Measurements from ENCODE around the gene OTOGL.

The OTOGL gene

DNA sequence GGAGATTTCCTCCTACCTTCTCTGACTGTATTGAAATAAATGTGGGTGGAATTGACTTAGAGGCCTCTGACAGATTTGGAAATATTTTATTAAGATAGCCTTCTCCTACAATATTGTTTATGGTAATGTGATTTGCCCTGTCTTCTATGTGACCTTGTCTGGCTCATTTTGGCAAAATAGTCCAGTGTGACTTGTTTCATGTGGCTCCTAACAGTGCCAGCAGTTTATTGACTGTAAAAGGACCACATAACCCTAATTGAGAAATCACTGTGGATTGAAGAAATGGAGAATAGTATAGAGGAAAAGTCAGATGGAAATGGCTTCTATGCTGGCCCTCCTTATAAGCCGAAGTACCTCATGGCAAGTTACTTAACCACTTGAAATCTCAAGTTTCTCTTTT is 173.8 kb downstream of the OTOGL start:
- TF ChIP-seq, protein P1, sequence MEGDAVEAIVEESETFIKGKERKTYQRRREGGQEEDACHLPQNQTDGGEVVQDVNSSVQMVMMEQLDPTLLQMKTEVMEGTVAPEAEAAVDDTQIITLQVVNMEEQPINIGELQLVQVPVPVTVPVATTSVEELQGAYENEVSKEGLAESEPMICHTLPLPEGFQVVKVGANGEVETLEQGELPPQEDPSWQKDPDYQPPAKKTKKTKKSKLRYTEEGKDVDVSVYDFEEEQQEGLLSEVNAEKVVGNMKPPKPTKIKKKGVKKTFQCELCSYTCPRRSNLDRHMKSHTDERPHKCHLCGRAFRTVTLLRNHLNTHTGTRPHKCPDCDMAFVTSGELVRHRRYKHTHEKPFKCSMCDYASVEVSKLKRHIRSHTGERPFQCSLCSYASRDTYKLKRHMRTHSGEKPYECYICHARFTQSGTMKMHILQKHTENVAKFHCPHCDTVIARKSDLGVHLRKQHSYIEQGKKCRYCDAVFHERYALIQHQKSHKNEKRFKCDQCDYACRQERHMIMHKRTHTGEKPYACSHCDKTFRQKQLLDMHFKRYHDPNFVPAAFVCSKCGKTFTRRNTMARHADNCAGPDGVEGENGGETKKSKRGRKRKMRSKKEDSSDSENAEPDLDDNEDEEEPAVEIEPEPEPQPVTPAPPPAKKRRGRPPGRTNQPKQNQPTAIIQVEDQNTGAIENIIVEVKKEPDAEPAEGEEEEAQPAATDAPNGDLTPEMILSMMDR (IDR thresholded peaks at IDR 0.05; ENCODE audit: extremely low read depth, missing control alignments), result no peak
- no peak for DNase-seq (ENCODE audit: low spot score)

DNA sequence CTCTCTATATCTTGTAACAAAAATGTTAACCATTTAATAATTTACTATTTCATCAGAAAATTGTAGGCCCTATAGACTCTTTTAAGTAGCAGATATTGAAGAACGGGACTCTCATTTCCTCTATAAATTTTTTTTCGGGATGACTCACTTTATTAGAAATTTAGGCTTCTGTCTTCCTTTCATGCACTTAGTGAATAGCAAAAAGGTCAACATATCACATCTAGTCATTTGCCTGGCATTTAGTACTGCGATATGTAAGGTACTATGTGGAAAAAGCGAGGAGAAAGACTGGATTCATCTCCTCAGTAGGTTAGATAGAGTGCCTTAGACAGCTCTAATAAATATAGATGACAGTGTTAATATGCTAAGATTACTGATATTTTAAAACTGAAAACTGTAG is 178.4 kb downstream of the OTOGL start:
- DNase-seq (ENCODE audit: low spot score), result no peak

DNA sequence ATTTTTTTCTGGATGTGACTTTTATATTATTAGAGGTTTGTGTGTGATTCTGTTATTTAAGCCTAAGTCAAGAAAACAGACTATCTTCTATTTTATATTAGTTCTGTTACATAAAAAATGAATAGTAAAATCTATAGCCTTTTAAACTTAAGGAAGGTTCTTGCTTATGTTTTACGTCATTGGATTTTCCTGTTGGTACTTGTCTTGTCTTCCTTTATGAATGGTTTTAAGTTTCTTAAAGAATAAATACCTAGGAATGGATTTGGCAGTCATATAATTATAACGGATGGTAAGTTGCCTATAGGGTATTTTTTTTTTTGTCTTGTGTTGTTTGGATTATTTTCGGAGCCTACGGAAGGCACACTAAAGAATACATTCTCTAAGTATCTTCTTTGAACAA is 182.9 kb downstream of the OTOGL start:
- DNase-seq (ENCODE audit: low spot score), result no peak
- TF ChIP-seq, protein P1 (IDR thresholded peaks at IDR 0.05; ENCODE audit: extremely low read depth, missing control alignments), result no peak

More for the DNA sequence above, 178.4 kb downstream of the OTOGL start:
- TF ChIP-seq, protein P1 (IDR thresholded peaks at IDR 0.05; ENCODE audit: extremely low read depth, missing control alignments), result no peak

DNA sequence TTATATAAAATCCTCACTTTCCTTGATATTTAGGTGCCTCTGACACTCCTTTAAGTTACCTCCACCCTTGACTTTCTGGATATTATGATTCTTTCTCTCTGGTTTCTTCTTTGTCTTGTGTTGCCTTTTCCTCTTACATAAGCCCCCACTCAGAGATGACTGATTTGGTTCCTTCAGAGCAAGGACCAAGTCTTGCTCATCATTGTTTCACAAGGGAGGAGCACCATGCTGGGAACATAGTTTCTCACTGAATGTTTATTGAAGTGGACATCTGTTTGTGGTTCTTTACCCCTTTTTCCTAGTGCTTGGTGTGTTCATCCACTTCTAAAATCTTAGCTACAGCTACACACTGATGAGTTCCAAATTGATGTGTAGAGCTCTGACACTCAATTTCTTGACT is 183.4 kb downstream of the OTOGL start:
- TF ChIP-seq, protein P1 (IDR thresholded peaks at IDR 0.05; ENCODE audit: extremely low read depth, missing control alignments), result no peak
- DNase-seq (ENCODE audit: low spot score), result no peak

DNA sequence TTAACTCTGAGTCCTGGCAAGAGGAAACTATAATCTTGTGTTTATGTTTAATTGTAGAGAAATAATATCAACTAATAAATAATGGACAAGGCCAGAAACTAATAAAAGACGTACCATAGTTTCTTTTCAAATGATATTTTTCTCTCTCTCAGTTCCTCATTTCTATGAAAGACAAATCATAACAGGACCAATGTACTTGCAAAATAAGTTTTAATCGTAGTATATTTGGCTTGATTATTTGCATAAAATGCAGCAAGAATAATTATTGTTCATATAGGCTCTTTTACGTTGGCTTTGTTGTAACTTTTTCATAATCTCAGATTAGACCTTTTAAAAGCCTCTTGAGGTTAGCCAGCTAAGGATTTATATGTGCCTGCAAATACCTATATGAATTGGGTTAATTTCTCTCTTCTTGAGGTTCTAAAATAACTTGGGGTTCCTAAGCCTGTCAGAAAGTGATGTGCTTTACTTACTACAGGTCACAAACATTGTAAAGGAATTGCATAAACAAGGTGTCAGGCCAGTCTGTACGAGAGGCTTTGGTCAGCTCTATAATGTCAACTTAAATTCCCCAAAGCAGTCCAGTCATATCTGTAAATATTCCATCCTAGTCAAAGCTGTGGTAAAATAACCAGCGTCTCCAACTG is 191.9 kb downstream of the OTOGL start:
- TF ChIP-seq, protein P1 (IDR thresholded peaks at IDR 0.05; ENCODE audit: extremely low read depth, missing control alignments), result no peak
- DNase-seq (ENCODE audit: low spot score), result no peak

DNA sequence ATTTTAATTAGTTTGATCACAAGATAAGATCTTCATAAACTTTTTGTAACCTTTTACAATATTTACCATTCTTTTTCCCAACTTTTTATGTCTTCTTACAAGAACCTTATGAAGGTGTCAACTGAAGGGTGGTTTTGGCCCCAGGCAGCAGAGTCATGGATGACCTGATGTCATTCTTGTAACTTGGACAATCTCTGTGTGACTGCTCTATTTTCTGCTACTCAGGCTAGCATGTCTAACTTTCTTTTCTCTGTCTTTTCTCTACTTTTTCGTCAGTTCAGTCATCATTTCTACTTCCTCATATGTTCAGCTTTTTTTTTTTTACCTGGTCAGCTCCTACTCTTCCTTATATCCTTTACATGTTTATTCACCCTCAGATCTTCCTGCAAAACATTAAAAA is 194.0 kb downstream of the OTOGL start:
- TF ChIP-seq, protein P1 (IDR thresholded peaks at IDR 0.05; ENCODE audit: extremely low read depth, missing control alignments), result no peak
- DNase-seq (ENCODE audit: low spot score), result no peak

DNA sequence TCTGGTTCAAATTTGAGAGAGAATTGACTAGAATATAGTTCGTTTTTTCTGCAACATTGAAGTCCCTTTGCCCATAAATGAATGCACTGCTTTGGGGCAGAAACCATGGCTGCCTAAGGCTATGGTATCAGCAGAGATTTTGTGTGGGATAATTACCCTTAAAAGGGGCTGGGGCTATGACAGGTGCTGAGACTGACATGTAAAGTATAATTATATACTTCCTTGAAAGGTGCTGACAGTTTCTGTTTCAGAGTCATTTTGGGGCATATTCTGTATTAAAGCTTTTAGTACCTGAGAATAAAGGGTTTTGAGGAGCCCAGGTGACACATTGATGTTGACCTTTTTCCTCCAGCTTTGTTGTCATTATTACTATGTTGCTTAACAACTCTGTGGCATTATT is 194.4 kb downstream of the OTOGL start:
- no peak for DNase-seq (ENCODE audit: low spot score)
- TF ChIP-seq, protein P1 (IDR thresholded peaks at IDR 0.05; ENCODE audit: extremely low read depth, missing control alignments), result no peak
